Measurements from ENCODE around the gene MET. TPM values are rescaled to one million over a fixed set of nuclear protein-coding genes. Genes with fewer than 3 reads are reported as not detected.

MET gene
- total and polyA plus RNA-seq, 2 donors from 2014 or later: 13.4 to 225 TPM

DNA sequence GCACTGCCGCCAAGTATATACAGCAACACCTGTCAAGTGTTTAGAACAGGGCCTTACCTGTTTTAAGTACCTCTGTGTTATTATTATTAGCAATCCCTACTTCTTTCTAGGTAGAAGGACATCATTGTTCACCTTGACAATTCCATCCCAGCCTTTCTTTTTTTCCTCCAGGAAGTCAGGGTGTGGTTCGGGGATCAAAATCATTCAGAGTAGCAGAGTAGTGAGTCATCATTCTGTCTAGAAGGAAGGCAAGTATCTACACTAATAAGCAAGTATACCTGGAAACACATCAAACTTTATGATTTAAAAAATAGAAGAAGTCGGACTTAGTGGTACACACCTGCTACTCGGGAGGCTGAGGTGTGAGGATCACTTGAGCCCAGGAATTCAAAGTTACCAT, 164.9 kb downstream of the MET start:
- no peak overlapping the region for H3K4me3 ChIP-seq (ENCODE audit: low read length in 3 of 3)
- intact Hi-C loops (cut with DNase I): no loop called here
- no peaks in the 10 kb centered on the region for H3K27me3 ChIP-seq (ENCODE audit: control insufficient read depth, insufficient read depth, low read length)
- no peaks in the 10 kb centered on the region for H3K4me1 ChIP-seq (ENCODE audit: control insufficient read depth in 2 of 3, insufficient read depth in 2 of 3, low read depth in 1 of 3, low read length in 3 of 3)
- H3K9me3 ChIP-seq (ENCODE audit: control insufficient read depth in 2 of 3, insufficient read depth in 1 of 3, low read length in 3 of 3): no peaks in the 10 kb centered on the region
- DNase-seq (no peak), FAIRE-seq (no peak)
- TF ChIP-seq, protein P1, sequence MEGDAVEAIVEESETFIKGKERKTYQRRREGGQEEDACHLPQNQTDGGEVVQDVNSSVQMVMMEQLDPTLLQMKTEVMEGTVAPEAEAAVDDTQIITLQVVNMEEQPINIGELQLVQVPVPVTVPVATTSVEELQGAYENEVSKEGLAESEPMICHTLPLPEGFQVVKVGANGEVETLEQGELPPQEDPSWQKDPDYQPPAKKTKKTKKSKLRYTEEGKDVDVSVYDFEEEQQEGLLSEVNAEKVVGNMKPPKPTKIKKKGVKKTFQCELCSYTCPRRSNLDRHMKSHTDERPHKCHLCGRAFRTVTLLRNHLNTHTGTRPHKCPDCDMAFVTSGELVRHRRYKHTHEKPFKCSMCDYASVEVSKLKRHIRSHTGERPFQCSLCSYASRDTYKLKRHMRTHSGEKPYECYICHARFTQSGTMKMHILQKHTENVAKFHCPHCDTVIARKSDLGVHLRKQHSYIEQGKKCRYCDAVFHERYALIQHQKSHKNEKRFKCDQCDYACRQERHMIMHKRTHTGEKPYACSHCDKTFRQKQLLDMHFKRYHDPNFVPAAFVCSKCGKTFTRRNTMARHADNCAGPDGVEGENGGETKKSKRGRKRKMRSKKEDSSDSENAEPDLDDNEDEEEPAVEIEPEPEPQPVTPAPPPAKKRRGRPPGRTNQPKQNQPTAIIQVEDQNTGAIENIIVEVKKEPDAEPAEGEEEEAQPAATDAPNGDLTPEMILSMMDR (IDR thresholded peaks at IDR 0.05; ENCODE audit: borderline replicate concordance, extremely low read depth, insufficient read depth): no peak
- H3K36me3 ChIP-seq (ENCODE audit: control insufficient read depth in 2 of 3, insufficient read depth in 3 of 3, low read length in 3 of 3): no peaks in the 10 kb centered on the region
- no peak overlapping the region for H3K9ac ChIP-seq (ENCODE audit: low read length in 3 of 3)
- H3K27ac ChIP-seq (ENCODE audit: low read depth in 2 of 2, low read length in 2 of 2): no peak overlapping the region

DNA sequence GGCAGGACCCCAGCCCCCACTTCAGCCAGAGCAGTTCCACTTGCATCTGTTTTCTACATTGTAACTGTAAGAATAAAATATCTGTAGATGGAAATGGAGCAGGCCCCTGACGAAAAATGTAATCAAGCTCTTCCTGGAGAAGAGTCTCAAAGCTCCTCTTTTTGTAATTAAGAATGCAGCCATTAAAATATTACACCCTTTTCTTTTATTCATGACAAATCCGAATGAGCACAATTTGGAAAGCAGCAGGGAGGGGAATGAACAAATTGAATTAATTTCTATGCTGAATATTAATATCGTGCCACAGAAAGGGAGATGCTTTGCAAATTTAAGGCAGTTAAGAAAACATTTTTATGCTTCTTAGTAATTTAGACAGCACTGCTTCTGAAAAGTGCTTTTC, 165.6 kb downstream of the MET start:
- Histone ChIP-seq H3K4me3 (ENCODE audit: low read length in 3 of 3) (no peak overlapping the region), H3K4me1 (ENCODE audit: control insufficient read depth in 2 of 3, insufficient read depth in 2 of 3, low read depth in 1 of 3, low read length in 3 of 3) (no peaks in the 10 kb centered on the region), H3K27me3 (ENCODE audit: control insufficient read depth, insufficient read depth, low read length) (no peaks in the 10 kb centered on the region), H3K36me3 (ENCODE audit: control insufficient read depth in 2 of 3, insufficient read depth in 3 of 3, low read length in 3 of 3) (no peaks in the 10 kb centered on the region), H3K9ac (ENCODE audit: low read length in 3 of 3) (no peak overlapping the region), H3K9me3 (ENCODE audit: control insufficient read depth in 2 of 3, insufficient read depth in 1 of 3, low read length in 3 of 3) (no peaks in the 10 kb centered on the region), H3K27ac (ENCODE audit: low read depth in 2 of 2, low read length in 2 of 2) (no peak overlapping the region)
- intact Hi-C loops (cut with DNase I): no loop called here
- FAIRE-seq: no peak
- no peak for DNase-seq
- TF ChIP-seq, protein P1 (IDR thresholded peaks at IDR 0.05; ENCODE audit: borderline replicate concordance, extremely low read depth, insufficient read depth): no peak

DNA sequence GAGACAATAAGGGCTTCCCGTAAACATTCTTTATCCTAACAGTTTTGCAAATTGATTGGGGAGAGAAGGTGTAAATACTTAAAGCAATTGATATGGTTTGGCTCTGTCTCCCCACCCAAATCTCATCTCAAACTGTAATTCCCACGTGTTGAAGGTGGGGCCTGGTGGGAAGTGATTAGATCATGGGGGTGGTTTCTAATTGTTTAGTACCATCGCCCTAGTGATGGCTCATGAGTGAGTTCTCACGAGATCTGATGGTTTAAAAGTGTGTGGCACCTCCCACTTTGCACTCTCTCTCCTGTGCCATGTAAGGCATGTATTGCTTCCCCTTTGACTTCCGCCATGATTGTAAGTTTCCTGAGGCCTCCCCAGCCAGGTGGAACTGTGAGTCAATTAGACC, 168.3 kb downstream of the MET start:
- no peak for FAIRE-seq
- intact Hi-C loops (cut with DNase I): no loop called here

More for the DNA sequence above, 168.3 kb downstream of the MET start:
- H3K36me3 ChIP-seq (ENCODE audit: control insufficient read depth in 2 of 3, insufficient read depth in 3 of 3, low read length in 3 of 3): no peaks in the 10 kb centered on the region
- H3K4me3 ChIP-seq (ENCODE audit: low read length in 3 of 3): no peak overlapping the region
- no peak overlapping the region for H3K27ac ChIP-seq (ENCODE audit: low read depth in 2 of 2, low read length in 2 of 2)
- H3K27me3 ChIP-seq (ENCODE audit: control insufficient read depth, insufficient read depth, low read length): no peaks in the 10 kb centered on the region
- no peaks in the 10 kb centered on the region for H3K9me3 ChIP-seq (ENCODE audit: control insufficient read depth in 2 of 3, insufficient read depth in 1 of 3, low read length in 3 of 3)
- DNase-seq: no peak
- no peak overlapping the region for H3K9ac ChIP-seq (ENCODE audit: low read length in 3 of 3)
- H3K4me1 ChIP-seq (ENCODE audit: control insufficient read depth in 2 of 3, insufficient read depth in 2 of 3, low read depth in 1 of 3, low read length in 3 of 3): no peaks in the 10 kb centered on the region
- TF ChIP-seq, protein P1 (IDR thresholded peaks at IDR 0.05; ENCODE audit: borderline replicate concordance, extremely low read depth, insufficient read depth): no peak
